ENCODE data around the gene UTS2.

UTS2 gene

GRCh38 chr1:7862211-7863060 is 9.6 kb upstream of the UTS2 start:
- WGBS, 2 experiments (ENCODE audit: insufficient coverage in 2 of 2) = 90 to 94% methylated on average over 9 to 10 of the region's 17 CpGs
- no peak overlapping the region for H3K4me3 ChIP-seq (ENCODE audit: extremely low read depth, insufficient read depth, low read length, poor library complexity, severe bottlenecking)
- H3K4me1 ChIP-seq (ENCODE audit: control insufficient read depth, insufficient read depth, low read length, poor library complexity, severe bottlenecking) = no peaks in the 10 kb centered on the region
- no peaks in the 10 kb centered on the region for H3K36me3 ChIP-seq (ENCODE audit: control insufficient read depth, insufficient read depth, low read length)
- no peaks in the 10 kb centered on the region for H3K9me3 ChIP-seq (ENCODE audit: control insufficient read depth, low read length)
- no peak overlapping the region for H3K27ac ChIP-seq (ENCODE audit: low read depth, low read length, severe bottlenecking)

DNA sequence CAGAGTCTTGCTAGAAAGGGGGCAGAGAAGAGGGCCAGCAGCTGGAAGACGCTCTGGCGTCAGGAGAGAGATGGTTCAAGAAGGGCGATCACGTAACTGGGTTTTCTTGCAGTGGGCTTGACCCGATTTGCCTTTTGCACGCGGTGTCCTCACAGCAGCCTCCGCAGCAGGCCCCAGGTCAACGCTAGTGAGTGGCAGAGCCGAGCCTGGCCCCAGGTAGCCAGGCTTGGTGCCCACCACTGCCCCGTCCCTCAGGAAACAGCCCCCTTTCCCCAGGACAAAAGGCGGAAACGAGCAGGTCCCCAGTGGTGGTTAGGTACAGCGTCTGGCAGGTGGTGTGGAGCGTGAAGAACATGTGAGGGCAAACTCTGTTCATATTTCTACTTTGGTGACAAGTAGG is 8.6 kb upstream of the UTS2 start:
- WGBS, 2 experiments (ENCODE audit: insufficient coverage in 2 of 2) = 93 to 98% methylated on average over 13 of the region's 15 CpGs
- Histone ChIP-seq H3K36me3 (ENCODE audit: control insufficient read depth, insufficient read depth, low read length) (no peaks in the 10 kb centered on the region), H3K9me3 (ENCODE audit: control insufficient read depth, low read length) (no peaks in the 10 kb centered on the region), H3K27ac (ENCODE audit: low read depth, low read length, severe bottlenecking) (no peak overlapping the region), H3K4me3 (ENCODE audit: extremely low read depth, insufficient read depth, low read length, poor library complexity, severe bottlenecking) (no peak overlapping the region), H3K4me1 (ENCODE audit: control insufficient read depth, insufficient read depth, low read length, poor library complexity, severe bottlenecking) (no peaks in the 10 kb centered on the region)

DNA sequence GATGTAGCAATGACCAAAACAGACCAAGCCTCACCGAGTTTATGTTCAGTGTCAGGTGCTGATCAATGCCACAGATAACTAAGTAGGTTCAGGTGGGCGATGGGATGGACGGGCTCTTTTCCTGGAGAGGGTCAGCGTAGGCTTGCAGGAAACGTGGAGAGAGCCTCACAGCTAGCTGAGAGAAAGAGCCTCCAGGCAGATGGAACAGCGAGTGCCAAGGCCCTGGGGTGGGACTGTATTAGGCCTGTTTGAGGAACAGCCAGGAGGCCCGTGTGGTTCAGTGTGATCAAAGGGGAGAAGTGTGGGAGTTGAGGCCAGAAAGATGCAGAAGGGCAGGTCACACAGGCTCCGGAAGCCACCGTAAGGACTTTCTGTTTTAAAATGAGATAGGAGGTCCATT is 7.3 kb upstream of the UTS2 start:
- Histone ChIP-seq H3K27ac (ENCODE audit: low read depth, low read length, severe bottlenecking) (no peak overlapping the region), H3K36me3 (ENCODE audit: control insufficient read depth, insufficient read depth, low read length) (no peaks in the 10 kb centered on the region), H3K4me3 (ENCODE audit: extremely low read depth, insufficient read depth, low read length, poor library complexity, severe bottlenecking) (no peak overlapping the region), H3K9me3 (ENCODE audit: control insufficient read depth, low read length) (no peaks in the 10 kb centered on the region), H3K4me1 (ENCODE audit: control insufficient read depth, insufficient read depth, low read length, poor library complexity, severe bottlenecking) (no peaks in the 10 kb centered on the region)
- 93 to 95% methylated on average over 6 to 9 of the region's 9 CpGs for WGBS, 2 experiments (ENCODE audit: insufficient coverage in 2 of 2)

- Histone ChIP-seq H3K27ac (ENCODE audit: low read depth, low read length, severe bottlenecking) (no peak overlapping the region), H3K4me3 (ENCODE audit: extremely low read depth, insufficient read depth, low read length, poor library complexity, severe bottlenecking) (no peak overlapping the region), H3K36me3 (ENCODE audit: control insufficient read depth, insufficient read depth, low read length) (no peaks in the 10 kb centered on the region), H3K4me1 (ENCODE audit: control insufficient read depth, insufficient read depth, low read length, poor library complexity, severe bottlenecking) (no peaks in the 10 kb centered on the region), H3K9me3 (ENCODE audit: control insufficient read depth, low read length) (no peaks in the 10 kb centered on the region)
- 91 to 95% methylated on average over 6 to 7 of the region's 7 CpGs for WGBS, 2 experiments (ENCODE audit: insufficient coverage in 2 of 2)
These were observed 6.5 kb upstream of the UTS2 start for GRCh38 chr1:7859406-7859805.

- H3K36me3 ChIP-seq (ENCODE audit: control insufficient read depth, insufficient read depth, low read length) = no peaks in the 10 kb centered on the region
- no peak overlapping the region for H3K27ac ChIP-seq (ENCODE audit: low read depth, low read length, severe bottlenecking)
- no peaks in the 10 kb centered on the region for H3K9me3 ChIP-seq (ENCODE audit: control insufficient read depth, low read length)
- no peak overlapping the region for H3K4me3 ChIP-seq (ENCODE audit: extremely low read depth, insufficient read depth, low read length, poor library complexity, severe bottlenecking)
- 92% methylated on average over 4 of the region's 4 CpGs for WGBS, 2 experiments (ENCODE audit: insufficient coverage in 2 of 2)
- H3K4me1 ChIP-seq (ENCODE audit: control insufficient read depth, insufficient read depth, low read length, poor library complexity, severe bottlenecking) = no peaks in the 10 kb centered on the region
These were observed 5.1 kb upstream of the UTS2 start for GRCh38 chr1:7857985-7858384.

DNA sequence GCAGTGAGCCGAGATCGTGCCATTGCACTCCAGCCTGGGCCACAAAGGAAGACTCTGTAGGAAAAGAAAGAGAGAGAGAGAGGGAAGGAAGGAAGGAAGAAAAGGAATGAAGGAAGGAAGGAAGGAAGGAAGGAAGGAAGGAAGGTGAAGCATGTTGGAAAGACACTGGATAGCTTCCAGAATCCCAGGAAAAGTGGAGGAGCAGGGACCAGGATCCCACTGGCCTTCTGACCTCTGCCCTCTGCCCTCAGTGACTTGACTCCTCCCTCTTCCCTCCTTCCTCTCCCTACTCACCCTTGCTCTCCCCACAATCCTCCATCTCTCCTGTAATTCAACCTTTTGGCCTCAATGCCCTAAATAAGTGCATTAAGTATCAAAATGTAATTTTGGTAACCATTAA is 4.1 kb upstream of the UTS2 start:
- Histone ChIP-seq H3K36me3 (ENCODE audit: control insufficient read depth, insufficient read depth, low read length) (no peaks in the 10 kb centered on the region), H3K9me3 (ENCODE audit: control insufficient read depth, low read length) (no peaks in the 10 kb centered on the region), H3K4me1 (ENCODE audit: control insufficient read depth, insufficient read depth, low read length, poor library complexity, severe bottlenecking) (no peaks in the 10 kb centered on the region), H3K4me3 (ENCODE audit: extremely low read depth, insufficient read depth, low read length, poor library complexity, severe bottlenecking) (no peak overlapping the region), H3K27ac (ENCODE audit: low read depth, low read length, severe bottlenecking) (no peak overlapping the region)
- WGBS, 2 experiments (ENCODE audit: insufficient coverage in 2 of 2) = 85 to 94% methylated on average over 2 of the region's 2 CpGs

DNA sequence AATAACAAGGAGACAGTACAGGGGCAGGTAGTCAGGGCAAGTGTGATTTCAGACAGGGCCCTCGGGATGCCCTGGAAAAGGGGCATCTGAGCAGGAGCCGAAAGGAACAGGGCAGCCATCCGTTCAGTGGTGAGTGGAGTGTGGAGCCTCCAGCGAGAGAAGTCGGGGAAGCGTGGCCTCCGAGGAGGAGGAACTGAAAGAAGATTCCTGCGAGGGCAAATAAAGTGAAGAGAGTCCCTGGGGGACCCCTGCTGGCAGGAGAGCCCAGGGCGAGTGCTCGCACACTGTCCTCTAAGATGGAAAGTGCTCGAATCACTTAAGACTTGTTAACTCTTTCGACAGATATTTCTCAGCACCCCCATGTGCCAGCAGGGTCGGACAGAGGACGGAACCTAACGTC is 3.5 kb upstream of the UTS2 start:
- 49 to 54% methylated on average over 10 to 14 of the region's 15 CpGs for WGBS, 2 experiments (ENCODE audit: insufficient coverage in 2 of 2)
- H3K36me3 ChIP-seq (ENCODE audit: control insufficient read depth, insufficient read depth, low read length) = no peaks in the 10 kb centered on the region
- no peaks in the 10 kb centered on the region for H3K9me3 ChIP-seq (ENCODE audit: control insufficient read depth, low read length)
- H3K4me3 ChIP-seq (ENCODE audit: extremely low read depth, insufficient read depth, low read length, poor library complexity, severe bottlenecking) = no peak overlapping the region
- no peaks in the 10 kb centered on the region for H3K4me1 ChIP-seq (ENCODE audit: control insufficient read depth, insufficient read depth, low read length, poor library complexity, severe bottlenecking)
- no peak overlapping the region for H3K27ac ChIP-seq (ENCODE audit: low read depth, low read length, severe bottlenecking)

- Histone ChIP-seq H3K27ac (ENCODE audit: low read depth, low read length, severe bottlenecking) (no peak overlapping the region), H3K9me3 (ENCODE audit: control insufficient read depth, low read length) (no peaks in the 10 kb centered on the region), H3K4me1 (ENCODE audit: control insufficient read depth, insufficient read depth, low read length, poor library complexity, severe bottlenecking) (no peaks in the 10 kb centered on the region), H3K36me3 (ENCODE audit: control insufficient read depth, insufficient read depth, low read length) (no peaks in the 10 kb centered on the region), H3K4me3 (ENCODE audit: extremely low read depth, insufficient read depth, low read length, poor library complexity, severe bottlenecking) (no peak overlapping the region)
- 94 to 96% methylated on average over 5 to 7 of the region's 7 CpGs for WGBS, 2 experiments (ENCODE audit: insufficient coverage in 2 of 2)
These were observed 790 bp upstream of the UTS2 start for GRCh38 chr1:7853684-7854026.

DNA sequence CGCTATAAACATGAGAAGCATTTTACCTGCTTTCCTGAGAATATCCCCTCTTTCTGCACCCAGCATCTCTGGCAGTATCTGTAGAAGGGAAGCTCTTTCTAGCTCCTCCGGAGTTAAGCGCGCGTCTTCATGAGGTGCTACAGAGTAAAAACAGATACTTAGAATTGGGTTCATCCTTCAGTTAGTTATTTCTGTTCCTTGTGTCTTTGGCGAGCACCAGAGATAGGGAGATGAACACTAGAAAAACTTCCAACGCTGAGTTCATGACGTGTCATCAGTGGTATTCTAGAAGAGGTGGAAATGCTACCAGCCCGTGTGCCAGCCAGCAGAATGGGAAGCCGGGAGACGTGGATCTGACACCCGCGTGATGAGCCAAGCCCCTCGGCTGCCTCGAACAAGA is 2.1 kb downstream of the UTS2 start:
- Histone ChIP-seq H3K4me3 (ENCODE audit: extremely low read depth, insufficient read depth, low read length, poor library complexity, severe bottlenecking) (no peak overlapping the region), H3K4me1 (ENCODE audit: control insufficient read depth, insufficient read depth, low read length, poor library complexity, severe bottlenecking) (no peaks in the 10 kb centered on the region), H3K27ac (ENCODE audit: low read depth, low read length, severe bottlenecking) (no peak overlapping the region), H3K36me3 (ENCODE audit: control insufficient read depth, insufficient read depth, low read length) (no peaks in the 10 kb centered on the region), H3K9me3 (ENCODE audit: control insufficient read depth, low read length) (no peaks in the 10 kb centered on the region)
- WGBS, 2 experiments (ENCODE audit: insufficient coverage in 2 of 2) = 82 to 92% methylated on average over 8 to 10 of the region's 15 CpGs

DNA sequence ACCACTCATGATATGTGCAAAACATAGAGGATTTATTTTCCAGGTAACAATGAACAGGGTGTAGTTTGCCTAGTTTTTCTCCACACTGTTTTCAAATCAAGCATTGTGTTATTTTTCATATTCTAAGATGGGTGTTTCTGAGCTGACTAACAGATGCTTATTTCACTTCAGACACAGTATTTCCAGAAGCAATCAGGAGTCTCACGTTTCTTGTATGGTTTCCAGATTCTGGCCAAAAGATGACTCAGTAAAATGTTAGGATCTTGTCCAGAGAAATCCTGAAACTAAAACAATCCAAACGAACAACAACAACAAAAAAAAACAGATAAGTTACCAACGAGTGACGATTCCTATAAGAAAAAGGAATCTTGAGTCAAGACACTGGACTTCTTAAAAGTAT is 5.3 kb downstream of the UTS2 start:
- Histone ChIP-seq H3K9me3 (ENCODE audit: control insufficient read depth, low read length) (no peaks in the 10 kb centered on the region), H3K36me3 (ENCODE audit: control insufficient read depth, insufficient read depth, low read length) (no peaks in the 10 kb centered on the region), H3K4me1 (ENCODE audit: control insufficient read depth, insufficient read depth, low read length, poor library complexity, severe bottlenecking) (peaks cover 3% of the 10 kb centered on the region), H3K4me3 (ENCODE audit: extremely low read depth, insufficient read depth, low read length, poor library complexity, severe bottlenecking) (no peak overlapping the region), H3K27ac (ENCODE audit: low read depth, low read length, severe bottlenecking) (no peak overlapping the region)
- WGBS, 2 experiments (ENCODE audit: insufficient coverage in 2 of 2) = 87 to 94% methylated on average over 3 of the region's 4 CpGs

GRCh38 chr1:7846656-7847055 is 6.2 kb downstream of the UTS2 start:
- H3K9me3 ChIP-seq (ENCODE audit: control insufficient read depth, low read length) = no peaks in the 10 kb centered on the region
- H3K4me3 ChIP-seq (ENCODE audit: extremely low read depth, insufficient read depth, low read length, poor library complexity, severe bottlenecking) = no peak overlapping the region
- peaks cover 3% of the 10 kb centered on the region for H3K4me1 ChIP-seq (ENCODE audit: control insufficient read depth, insufficient read depth, low read length, poor library complexity, severe bottlenecking)
- WGBS, 2 experiments (ENCODE audit: insufficient coverage in 2 of 2) = 96 to 100% methylated on average over 3 of the region's 7 CpGs
- H3K27ac ChIP-seq (ENCODE audit: low read depth, low read length, severe bottlenecking) = no peak overlapping the region
- no peaks in the 10 kb centered on the region for H3K36me3 ChIP-seq (ENCODE audit: control insufficient read depth, insufficient read depth, low read length)
